PC-9 (cell line): ENCODE measurements around the gene ANK2.

Experiments
- EZH2 ChIP-seq: fragments of 200-600 bp; sonication (generic); IDR thresholded peaks from 2 replicates; pipeline ENCODE4 v1.8.0; 2017; ENCODE audit warnings: antibody characterized with exemption, low read depth
- TF ChIP-seq, protein P1 (sequence below): fragments of 200-600 bp; sonication (generic); conservative IDR thresholded peaks from 2 replicates; pipeline ENCODE4 v1.6.1; 2017; ENCODE audit warnings: mixed run types, antibody characterized with exemption, mild to moderate bottlenecking, moderate library complexity

DNA sequence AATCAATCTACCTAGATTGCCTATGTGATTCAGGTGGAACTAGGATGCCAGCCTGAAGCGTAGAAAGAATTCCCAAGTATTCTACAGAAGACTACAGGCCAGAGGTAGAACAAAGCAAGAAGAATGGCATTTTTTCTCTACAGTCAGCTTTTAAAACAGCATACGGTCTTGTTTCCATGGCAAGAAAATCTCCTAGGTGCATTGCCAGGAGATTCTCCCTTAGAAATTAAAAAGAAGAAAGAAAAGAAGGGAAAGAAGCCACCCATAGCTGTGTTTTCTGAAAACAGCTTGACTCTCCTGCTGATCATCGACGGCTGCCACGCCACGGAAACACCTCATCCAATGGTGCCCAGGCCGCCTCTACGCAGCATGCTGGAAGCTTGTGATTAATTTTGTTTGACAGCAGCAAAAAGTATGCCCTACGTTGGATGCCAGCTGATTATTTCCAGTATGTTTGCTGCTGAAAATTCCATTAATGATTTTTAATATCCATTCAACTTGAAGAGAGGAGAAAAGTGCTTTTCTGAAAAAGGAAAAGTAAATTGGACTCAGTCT lies 24.1 kb downstream of the ANK2 start:
- TF ChIP-seq, protein P1, sequence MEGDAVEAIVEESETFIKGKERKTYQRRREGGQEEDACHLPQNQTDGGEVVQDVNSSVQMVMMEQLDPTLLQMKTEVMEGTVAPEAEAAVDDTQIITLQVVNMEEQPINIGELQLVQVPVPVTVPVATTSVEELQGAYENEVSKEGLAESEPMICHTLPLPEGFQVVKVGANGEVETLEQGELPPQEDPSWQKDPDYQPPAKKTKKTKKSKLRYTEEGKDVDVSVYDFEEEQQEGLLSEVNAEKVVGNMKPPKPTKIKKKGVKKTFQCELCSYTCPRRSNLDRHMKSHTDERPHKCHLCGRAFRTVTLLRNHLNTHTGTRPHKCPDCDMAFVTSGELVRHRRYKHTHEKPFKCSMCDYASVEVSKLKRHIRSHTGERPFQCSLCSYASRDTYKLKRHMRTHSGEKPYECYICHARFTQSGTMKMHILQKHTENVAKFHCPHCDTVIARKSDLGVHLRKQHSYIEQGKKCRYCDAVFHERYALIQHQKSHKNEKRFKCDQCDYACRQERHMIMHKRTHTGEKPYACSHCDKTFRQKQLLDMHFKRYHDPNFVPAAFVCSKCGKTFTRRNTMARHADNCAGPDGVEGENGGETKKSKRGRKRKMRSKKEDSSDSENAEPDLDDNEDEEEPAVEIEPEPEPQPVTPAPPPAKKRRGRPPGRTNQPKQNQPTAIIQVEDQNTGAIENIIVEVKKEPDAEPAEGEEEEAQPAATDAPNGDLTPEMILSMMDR = no peak
- TF ChIP-seq EZH2 = no peak
